GM18519 (cell line): Measurements from ENCODE around the gene CSF3.

Experiments
- ATAC-seq: cut with Tn5 transposase; IDR thresholded peaks from one replicate; pipeline ENCODE4 v1.9.1; 2021; ENCODE audit warnings: mild to moderate bottlenecking, moderate library complexity; ENCODE audit not compliant: unreplicated experiment, low FRiP score

The CSF3 gene

DNA sequence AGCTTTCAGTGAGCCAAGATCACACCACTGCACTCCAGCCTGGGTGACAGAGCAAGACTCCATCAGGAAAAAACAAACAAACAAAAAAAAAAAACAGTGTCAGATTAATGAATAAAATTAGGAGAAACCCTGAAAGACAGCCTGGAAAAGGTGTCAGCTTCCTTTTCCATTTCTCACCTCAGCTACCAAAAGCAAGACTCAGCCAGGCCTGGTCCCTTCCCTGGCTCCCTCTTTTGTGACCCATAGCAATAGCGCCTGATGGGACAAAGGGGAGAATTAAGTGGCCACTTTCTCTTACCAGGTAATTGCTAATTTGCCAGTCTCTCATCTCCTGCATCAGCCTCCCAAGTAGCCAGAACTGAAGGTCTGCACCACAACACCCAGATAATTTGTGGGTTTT is 43.6 kb downstream of the CSF3 start:
- no peak for ATAC-seq

DNA sequence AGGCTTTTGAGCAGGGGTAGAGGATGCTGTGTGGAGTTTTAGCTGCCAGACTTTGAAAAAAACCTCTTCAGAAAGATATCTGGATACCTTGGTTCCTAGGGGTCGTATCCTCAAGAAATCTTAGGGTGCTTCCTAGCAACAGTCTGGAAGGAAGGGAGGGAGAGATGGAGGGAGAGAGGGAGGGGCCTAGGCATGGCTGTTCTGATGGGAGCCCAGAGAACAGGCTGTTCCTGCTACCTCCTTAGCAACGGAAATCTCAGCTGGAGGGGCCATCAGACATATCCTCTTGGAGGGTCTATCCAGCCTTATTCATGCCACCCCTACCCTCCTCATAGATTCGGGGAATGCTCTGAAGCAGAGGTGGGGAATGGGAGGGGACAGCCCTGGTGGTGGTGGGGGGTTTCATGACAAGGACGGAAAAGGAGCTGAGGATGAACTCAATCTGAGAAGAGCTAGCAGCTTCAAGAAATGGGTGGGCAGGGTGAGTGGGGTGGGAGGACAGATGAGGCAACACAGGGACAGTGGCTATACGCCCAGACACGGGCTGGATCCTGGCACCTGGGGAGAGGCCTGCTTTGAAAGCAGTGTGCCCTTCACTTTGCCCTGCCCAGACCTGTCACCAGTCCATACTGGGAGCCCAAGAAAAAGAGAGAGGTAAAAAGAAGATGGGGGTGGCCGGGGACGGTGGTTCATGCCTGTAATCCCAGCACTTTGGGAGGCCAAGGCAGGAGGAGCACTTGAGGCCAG is 44.7 kb downstream of the CSF3 start:
- no peak for ATAC-seq

DNA sequence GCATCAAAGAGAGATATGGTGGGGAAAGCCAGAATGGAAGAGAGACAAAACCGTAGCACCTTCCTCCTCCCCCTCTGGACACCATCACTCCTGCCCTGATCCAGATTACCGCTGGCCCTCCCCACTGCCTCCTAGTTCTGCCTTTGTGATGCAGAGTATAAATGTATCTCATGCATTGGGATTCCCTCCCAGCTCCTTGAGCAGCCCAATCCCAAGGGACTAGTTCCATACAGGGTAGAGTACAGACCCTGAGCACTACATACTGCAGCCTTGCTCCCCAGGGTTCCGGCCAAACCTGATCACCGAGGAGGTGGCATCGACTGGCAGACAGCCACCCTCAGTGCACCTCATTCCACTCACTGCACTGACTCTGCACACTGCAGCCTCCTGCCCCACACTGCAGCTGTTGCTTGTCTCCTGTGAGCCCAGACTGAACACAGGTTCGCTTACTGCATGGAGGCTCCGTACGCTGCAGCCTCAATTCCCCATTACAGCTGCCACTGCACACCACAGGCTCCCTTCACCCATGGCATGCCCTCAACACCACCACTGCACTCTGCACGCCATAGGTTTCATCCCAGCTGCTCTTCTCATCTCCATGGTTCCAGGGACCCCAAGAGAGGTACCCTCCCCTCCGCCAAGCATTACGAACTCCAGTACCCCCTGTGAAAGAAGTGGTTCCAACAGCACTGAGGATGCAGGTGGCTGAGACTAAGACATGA is 45.8 kb downstream of the CSF3 start:
- ATAC-seq = no peak

DNA sequence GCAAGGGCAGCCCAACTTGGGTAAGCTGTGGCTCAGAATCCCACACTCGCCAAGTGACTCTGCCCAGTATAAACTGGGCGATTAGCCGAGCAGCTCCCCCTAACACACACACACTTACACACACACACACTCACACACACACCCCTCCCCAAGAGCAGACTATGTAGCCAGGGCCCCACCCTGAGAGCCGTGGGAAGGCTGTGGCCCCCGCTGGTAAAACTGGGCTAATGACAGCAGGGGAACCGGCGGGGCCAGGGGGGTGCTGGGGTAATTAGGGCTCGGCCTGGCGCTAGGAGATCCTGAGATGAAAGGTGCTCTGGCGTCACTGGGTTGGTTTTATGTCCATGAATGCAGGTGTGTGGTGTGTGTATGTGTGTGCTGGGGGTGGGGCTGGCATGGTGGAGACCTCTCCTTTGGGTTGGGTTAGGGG is 46.4 kb downstream of the CSF3 start:
- ATAC-seq = no peak

DNA sequence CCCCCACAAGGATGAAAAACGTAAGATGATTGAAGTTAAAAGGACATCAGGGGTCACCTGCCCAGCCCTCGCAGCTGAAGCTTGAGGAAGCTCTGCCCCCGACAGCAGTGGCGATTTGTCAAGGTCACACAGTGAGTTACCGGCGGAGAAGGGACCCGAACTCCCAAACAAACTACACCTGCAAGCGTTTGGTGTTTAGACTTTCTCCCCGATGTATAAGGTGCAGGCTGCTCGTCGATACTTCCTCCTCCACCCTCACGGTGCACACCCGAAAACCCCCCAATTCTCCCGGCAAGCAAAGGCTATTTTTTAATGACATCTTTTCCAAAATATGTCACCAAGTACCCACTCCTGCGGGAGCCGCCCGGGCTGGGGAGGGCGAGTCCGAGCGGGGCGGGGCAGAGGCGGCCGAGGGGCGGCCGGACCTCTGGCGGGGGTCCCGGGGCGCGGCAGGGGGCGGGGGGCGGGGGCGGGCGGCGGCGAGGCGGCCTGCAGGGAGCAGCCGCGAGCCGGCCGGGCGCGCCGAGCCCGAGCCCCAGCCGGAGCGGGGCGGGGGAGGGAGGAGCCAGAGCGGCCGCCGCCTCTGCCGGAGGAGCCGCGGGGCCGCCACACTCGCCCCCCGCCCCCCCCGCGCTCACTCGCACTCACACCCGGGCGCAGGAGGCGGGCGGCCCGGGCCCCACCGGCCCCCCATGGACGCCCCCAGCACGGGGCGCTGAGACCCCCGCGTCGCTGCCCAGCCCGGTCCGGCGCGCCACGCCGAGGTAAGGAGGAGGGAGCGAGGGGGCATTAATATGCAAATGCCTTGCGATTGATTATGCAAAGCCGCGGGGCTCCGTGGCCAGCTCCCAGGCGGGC is 47.3 kb downstream of the CSF3 start, which contains the start of gene THRA:
Gene THRA, plus strand, starts transcription at position 637 of the 858 bp plus-strand sequence. CDS start 11,524 bp downstream, outside the sequence.
- no peak for ATAC-seq

DNA sequence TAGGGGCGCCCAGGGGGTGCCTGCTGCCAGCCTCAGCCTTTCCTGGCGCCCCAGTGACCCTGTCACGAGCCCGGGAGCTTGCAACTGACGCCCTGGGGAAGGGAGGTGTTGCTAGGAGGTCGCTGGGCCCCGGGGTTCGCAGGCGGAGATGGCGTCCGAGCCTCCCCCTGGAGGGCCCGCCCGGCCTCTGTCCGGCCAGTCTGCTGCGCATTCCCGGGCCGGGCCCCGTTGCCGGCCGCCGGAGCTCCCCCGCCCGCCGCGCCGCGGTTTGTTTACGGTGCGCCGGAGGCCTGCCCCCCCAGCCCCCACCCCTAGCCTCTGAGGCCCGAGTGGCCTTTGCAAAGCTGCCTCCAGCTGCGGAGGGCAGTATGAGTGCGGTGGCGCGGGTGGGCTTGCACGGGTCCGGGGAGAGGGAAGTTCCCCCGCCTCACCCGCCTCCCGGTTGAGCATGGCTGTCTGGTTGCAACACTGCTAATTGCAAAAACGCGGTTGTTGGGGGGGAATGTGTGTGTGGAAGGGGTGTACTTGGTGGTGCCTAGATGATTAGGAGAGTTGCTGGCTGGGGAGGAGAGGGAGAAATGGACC is 48.0 kb downstream of the CSF3 start:
- ATAC-seq = no peak

DNA sequence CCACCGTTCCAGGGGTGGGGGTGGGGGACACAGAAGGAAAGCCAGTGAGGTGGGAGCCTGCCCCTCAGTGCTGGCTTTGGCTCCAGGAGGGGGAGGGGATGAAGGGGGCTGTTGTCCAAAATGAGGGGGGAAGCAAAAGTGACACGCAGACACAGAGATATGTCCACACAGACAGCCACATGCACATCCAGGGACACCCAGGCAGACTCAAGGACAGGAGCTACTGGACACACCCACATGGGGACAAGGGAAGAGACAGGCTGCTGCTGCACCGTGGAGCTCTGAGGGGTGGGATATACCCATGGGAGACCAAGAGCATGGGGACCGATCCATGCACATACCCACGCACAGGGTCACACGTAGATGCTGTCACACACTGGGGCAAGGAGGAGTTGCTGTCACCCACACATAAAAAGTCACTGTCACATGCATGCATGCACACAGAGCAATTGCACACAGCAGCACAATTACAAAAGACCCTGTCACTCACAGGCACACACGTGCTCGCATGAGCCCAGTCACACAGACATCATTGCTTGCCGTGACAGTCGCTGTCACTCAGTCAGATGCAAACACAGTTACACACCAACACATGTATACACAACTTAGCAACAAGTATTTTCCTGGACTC is 48.8 kb downstream of the CSF3 start:
- ATAC-seq = no peak

DNA sequence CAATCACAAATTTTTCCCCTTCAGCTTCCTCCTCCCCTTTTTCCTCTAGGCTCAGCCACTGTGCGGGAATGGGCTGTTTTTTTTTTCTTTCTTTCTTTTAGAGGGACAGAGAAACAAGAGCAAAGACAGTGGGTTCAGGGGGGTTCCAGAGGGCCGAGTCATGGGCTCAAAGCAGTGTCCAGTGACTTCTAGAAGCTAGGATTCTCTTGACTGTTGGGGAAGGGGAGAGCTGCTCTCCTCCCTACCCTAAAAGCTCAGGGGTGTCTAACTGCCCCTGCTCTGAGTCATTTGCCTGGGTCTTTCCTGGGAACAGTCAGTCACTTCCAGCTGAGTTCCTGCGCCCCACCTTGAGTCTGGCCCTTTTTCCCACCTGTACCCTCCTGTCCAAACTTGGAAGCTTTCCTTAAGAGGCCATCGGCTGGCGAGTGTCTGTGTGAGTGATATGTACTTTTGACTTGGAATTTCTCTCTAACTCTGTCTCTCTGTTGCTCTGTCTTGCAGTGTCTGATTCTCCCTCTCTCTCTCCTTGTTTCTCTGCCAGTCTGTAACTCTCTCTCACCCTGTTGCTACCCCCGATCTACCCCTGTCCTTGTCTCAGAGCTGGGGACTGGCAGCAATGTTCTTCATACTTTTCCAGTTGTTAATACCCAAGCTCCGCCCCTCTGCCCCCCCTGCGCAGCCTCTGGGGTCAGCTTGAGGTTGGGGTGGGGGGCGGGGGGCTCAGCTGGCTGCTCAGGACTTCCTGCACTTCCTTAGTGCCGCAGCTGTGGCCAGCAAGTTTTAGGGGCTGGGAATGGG is 49.9 kb downstream of the CSF3 start:
- ATAC-seq = no peak

DNA sequence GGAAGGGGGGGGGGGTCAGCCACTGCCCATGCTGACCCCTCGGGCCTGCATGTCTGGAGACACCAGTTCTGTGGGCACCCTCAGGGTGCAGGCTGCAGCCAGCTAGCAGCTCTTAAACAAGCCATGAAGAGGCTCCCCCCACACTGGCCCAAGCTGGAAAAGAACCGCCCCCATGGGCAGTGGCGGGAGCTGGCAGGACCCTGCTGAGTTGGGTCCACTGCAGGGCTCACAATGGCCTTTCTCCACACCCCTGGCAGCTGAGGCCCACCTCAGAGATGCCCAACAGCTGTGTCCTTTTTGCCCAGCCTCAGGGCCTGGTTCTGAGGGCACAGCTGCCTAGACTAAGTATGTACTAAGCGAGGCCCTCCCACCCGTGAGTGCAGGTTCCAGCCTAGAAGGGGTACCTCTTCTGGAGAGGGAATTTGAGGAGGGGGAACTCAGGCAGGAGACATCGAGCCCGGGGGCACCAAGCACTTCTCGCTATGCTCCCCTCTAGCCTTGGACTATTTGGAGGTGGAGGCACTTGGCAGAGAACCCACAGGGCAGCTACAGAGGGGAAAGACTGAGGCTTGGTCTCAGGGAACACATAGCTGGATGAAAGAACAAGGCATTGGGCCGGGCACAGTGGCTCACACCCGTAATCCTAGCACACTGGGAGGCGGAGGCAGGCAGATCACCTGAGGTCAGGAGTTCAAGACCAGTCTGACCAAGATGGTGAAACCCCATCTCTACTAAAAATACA is 50.7 kb downstream of the CSF3 start:
- no peak for ATAC-seq
